C4-2B (cell line): ENCODE measurements around the gene PRPF18.
"Not testable (repeated sequence)": the region's sequence is repeated elsewhere in the genome, so short reads cannot be mapped to it uniquely, and the experiment has no call there.

Experiments used
- H3K27ac ChIP-seq: fragments of 450-650 bp; 2 replicates; pipeline ENCODE4 v1.5.1; 2017
- CTCF ChIP-seq: fragments of 450-650 bp; conservative IDR thresholded peaks from 2 replicates; pipeline ENCODE4 v1.5.1; 2017; ENCODE audit warnings: mild to moderate bottlenecking
- ZFX ChIP-seq: fragments of 450-650 bp; IDR thresholded peaks from 2 replicates; pipeline ENCODE4 v1.6.1; 2017

The PRPF18 gene

GRCh38 chr10:13586676-13587355 lies at the start of gene PRPF18:
TSS of gene PRPF18 (plus strand) at chr10:13586965. CDS start at chr10:13587087, 122 bp downstream.
- H3K27ac ChIP-seq: peak within 1 kb of the TSS; percentile 67
- no peak for TF ChIP-seq ZFX
- peak; percentile 100 for TF ChIP-seq CTCF

GRCh38 chr10:13537985-13538384 lies 48.8 kb upstream of the PRPF18 start:
- H3K27ac ChIP-seq: not testable (repeated sequence)

GRCh38 chr10:13542533-13542932 lies 44.2 kb upstream of the PRPF18 start:
- no peak overlapping the region for H3K27ac ChIP-seq
- TF ChIP-seq CTCF: no peak
- no peak for TF ChIP-seq ZFX

GRCh38 chr10:13550802-13551201 lies 36.0 kb upstream of the PRPF18 start:
- no peak overlapping the region for H3K27ac ChIP-seq
- TF ChIP-seq CTCF (no peak), ZFX (no peak)

GRCh38 chr10:13555884-13556510 lies 30.8 kb upstream of the PRPF18 start:
- TF ChIP-seq CTCF (no peak), ZFX (no peak)
- no peak overlapping the region for H3K27ac ChIP-seq

GRCh38 chr10:13559124-13559700 lies 27.6 kb upstream of the PRPF18 start:
- no peak for TF ChIP-seq ZFX
- no peak for TF ChIP-seq CTCF
- H3K27ac ChIP-seq: no peak overlapping the region

- no peak overlapping the region for H3K27ac ChIP-seq
- TF ChIP-seq ZFX (no peak), CTCF (no peak)
These were observed 26.2 kb upstream of the PRPF18 start for GRCh38 chr10:13560597-13560996.
